HG03469 (cell line): ENCODE data around the gene NPTX1.

ENCODE experiments used
- ATAC-seq: cut with Tn5 transposase; IDR thresholded peaks from one replicate; pipeline ENCODE4 v1.9.1; 2021; ENCODE audit warnings: mild to moderate bottlenecking, moderate library complexity, moderate number of reproducible peaks; ENCODE audit not compliant: unreplicated experiment

Gene NPTX1

DNA sequence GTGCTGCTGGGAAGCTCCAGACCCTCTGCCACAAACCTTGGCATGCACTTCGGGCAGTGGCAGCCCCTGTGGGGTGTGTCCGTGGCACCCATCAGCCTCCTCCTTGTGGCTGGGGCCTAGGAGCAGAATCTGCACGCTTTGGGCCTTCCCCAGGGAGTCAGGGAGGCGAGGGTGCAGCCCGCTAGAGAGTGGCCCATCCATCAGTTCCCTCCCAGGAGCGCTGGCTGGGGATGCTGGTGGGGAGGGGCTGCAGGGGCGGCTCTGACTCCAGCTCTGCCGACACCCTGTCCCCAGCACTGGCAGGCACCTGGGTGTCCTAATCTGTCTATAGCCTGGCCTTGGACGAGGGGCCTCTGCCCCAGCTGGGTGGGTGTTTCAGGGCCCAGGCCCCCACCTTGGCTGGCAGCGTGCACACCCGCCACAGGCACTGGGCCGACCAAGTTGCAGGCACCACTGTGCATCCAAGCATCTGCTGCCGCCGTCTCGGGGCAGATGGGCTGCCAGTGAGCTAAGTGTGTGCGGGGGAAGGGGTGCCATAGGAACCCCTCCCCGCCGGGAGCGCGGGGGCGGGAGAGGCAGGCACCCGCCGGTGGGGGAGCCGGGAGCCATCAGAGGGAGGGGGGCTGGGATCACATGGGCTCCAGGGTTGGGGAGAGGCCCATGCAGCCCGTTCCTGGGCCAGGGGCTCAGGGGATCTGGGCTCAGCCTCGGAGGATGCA, 31.2 kb downstream of the NPTX1 start:
- no peak for ATAC-seq

DNA sequence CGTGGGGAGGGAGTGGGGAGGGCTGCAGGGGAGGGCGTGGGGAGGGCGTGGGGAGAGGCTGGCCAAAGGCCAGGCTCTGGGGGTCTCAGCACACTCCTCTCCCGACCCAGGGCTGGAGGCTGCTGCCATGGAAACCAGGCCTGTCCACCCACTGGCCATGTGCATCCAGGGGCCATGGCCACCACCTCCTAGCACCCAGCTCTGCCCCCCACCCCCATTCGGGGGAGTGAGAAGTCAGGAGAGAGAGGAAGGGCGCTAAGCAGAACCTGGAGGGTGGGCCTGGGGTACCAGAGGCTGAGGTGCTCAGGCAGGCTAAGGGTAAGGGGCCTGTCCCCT, 31.8 kb downstream of the NPTX1 start:
- no peak for ATAC-seq

DNA sequence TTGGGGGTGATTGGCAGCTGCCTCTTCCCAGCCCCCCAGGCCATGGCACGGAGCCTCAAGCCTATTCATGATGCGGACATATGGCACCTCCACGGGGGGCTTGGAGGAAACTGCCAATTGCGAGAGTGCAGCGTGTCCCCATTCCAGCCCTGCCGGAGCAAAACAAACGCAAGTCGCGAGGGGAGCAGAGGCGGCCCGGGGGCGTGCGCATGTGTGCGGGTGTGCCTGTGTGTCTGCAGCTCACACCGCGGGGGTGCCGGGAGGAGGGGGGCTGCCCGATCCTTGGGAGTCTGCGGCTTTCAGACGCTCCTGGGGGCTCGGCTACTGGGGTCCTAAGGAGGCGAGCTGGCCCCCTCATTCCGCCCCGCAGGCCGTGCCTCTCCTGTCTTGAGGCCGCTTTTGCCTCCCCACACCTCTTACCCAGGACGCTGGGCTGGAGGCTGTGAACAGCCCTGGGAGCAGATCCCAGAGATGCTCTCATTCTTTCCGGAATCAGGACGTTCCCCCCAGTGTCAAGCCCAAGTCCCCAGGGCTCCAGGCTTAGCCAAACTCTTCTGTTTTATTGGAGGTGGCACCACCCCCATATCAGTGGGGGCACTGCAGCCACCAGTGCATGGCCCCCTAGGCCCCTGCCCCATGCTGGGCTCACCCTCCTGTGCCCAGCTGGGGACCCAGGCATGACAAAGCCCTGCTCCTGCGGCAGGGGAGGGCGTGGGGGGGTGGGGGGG, 32.3 kb downstream of the NPTX1 start:
- ATAC-seq: no peak

DNA sequence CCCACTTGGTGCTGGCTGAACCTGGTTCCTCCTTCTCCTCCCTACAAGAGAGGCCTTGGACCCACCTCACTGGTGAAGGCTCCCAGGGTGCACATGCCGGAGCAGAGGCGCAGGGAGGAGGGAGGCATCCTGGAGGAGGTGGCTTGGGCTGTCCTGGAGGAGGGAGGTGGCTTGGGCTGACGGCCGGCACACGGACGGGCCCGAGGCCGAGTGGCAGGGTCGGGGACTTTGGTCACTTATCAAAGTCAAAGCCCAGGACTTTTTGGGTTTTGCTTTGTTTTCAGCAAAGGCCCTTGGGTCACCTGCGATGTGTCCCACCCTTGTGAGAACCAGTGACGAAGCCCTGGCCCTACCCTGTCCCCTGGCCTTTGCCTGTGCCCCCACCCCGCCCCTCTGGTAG, 32.9 kb downstream of the NPTX1 start:
- no peak for ATAC-seq

DNA sequence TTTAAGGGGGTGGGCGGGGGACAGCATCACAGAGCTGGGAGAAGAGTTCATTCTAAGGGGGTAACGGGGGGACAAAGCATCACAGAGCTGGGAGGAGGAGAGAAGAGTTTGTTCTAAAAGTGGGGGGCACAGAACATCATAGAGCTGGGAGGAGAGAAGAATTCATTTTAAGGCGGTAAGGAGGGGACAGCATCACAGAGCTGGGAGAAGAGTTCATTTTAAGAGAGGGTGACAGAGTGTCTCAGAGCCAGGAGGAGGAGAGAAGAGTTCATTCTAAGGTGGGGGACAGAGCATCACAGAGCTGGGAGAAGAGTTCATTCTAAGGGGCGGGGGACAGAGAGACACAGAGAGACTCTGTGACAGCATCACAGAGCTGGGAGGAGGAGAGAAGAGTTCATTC, 33.6 kb downstream of the NPTX1 start:
- ATAC-seq: no peak

DNA sequence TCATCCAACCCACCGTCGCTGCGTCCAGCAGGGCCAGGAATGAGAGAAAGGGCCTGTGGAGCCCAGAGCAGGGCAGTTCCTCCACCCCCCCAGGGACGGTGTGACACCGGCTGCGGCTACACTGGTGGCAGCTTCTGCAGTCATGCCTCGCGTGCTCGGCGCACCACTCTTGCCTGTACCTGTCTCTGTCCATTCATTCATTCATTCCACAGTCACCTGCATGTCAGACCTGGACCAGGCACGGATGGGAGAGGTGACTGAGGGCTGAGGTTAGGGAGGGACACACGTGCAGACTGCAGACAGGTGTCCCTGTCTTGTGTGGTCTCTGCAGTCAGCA, 34.1 kb downstream of the NPTX1 start:
- no peak for ATAC-seq

DNA sequence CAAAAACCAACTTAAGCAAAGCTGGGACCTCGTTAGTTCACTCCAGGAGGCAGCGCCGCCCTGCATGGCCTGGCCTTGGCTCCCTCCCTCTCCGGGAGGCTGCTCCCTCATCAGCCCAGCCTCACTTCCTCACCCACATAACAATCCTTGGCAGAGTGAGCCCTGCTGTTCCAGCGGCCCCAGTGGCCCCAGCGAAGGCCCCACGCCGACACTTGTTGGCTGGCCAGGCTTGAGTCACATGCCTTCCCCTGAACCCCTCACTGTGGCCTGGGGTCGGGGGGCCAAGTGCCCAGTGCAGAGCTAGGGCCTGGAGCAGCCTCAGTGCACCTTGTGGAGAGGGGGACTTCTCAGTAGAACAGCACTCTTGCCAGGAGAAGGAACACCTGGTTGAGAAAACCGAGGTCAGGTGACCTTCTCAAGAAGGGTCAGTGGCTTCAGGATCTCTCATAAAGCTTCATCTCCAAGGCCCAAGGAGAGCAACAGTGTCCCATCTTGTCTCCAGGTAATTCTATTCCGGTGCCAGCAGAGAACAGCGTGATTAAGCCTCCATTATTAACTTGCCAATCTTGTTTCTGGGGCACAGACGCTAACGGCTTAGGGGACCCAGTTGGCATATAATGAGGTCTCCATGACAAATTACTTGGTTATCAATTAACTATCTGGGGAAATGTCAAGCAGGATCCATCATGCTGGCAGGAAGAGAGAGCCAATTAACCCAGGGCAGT, 34.6 kb downstream of the NPTX1 start:
- no peak for ATAC-seq

DNA sequence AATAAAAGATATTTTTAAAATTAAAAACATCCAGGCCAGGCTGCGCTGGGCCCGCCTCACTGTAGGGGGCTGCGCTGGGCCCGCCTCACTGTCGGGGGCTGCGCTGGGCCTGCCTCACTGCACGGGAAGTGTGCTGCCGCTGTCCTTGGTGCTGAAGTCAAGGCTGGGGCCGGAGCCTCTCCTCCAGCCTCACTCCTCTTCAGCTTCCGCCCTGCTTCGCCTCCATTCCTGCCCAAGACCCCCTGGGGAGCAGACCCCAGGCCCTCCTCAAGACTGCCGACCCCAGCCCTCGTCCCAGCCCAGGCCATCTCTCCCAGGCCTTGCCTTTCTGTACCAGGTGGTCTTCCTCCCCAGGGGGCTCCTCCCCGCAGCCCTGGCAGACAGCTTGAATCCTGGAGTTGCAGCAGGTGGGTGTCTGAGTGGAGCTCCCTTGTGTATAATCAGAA, 35.3 kb downstream of the NPTX1 start:
- no peak for ATAC-seq

DNA sequence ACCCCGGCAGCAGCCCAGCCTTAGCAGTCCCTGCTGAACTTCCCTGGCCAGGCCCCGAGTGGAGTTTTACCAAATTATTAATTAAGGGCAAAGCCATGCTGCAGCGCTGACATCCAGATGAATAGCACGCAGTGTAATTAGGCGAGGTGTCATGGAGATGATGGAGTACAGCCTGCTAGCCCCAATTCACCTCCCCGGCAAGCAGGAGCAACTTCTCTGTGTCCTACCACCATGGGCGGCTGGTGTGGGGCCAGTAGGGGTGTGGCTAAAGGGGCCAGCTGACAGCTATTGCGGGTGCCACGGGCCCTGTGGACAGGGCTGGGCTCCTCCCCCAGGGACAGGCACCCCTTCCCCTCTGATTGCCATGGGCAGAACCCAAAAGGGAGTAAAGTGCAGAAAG, 36.9 kb downstream of the NPTX1 start:
- ATAC-seq: no peak

DNA sequence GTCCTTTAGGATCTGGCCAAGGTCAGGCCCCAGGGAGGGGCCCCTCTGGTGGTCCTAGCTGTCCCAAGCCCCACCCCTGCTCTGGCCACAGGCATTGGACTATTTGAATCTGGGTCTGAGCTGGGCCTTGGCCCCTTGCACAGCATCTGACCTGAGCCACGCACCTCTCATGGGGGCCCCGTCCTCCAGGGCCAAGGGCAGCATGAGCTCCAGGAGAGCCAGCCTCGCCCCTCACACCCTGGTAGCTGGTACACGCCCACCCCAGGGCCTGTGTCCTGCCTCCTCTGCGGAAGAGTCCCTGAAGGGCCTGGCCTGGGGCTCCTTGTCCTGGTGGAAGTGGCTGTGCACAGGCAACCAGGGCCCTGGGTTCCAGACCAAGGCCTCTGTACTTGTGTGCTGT, 37.6 kb downstream of the NPTX1 start:
- no peak for ATAC-seq

DNA sequence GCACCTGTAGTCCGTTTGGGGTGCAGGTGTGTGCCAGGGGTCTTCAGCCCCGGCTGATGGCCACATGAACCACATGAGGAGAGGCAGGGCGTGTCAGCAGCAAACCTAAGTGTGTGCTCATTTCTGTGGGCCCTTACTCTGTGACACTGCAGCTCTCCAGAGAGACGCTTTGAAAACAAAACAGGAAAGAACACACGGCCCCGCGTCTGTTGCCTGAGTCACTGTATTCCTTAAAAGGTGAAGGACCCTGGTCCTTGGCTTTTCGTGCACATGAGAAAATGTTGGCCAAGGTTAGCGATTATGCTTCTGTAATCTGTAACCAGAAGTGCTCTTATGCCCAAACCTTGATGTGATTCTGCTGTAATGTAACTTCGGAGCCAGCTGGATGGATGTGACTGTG, 38.9 kb downstream of the NPTX1 start:
- ATAC-seq: no peak

DNA sequence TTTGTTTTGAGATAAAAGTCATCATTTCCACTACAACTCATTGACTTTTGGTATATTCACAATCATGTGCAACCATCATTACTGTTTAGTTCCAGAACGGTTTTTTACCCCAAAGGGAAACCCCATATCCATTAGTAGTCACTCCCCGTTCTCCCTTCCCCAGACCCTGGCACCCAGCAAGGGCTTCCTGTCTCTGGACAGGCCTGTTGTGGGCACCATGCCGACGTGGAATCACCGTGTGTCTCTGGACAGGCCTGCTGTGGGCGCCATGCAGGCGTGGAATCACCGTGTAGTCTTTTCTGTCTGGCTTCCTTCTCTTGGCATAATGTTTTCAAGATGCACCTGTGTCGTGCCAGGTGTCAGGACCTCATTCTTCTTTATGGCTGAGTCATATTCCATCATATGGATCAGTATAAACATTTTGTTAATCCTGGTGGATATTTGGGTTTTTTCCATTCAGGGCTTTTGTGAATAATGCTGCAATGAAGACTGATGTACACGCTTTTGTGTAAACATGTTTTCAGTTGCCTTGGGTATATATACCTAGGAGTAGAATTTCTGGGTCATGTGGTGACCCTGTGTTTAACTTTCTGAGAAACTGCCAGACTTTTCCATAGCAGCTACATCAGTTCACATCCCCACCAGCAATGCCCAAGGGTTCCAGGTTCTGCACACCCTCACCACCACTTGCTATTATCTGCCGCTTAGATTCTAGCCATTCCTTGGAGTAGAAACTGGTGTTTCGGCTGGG, 42.3 kb downstream of the NPTX1 start:
- ATAC-seq: no peak

DNA sequence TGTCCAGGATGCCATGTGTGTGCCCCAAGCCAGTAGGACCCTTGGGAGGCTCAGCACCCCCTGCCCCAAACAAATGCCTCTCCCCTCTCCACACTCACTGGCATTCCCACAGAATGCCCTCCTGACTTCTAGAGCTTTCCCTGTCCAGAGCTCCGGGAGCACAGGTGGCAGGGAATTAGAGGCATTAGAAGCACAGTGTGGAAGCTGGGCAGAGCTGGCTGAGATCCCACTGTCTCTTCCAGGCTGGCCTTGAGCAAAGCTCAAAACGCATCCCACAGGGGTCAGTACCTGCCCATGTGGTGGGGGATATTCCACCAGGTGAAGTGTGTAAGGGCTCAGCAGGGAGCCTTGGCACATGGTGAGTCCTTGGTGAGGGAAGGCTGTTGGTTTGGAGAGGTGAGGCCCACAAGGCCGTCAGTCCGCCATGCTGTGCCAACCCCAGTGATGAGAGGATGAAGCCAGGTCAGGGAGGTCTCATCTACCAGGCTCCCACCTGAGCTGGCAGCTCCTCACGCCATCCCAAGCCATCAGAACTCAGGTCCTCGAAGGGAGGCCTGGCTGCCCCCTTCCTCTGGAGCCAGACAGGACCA, 43.4 kb downstream of the NPTX1 start:
- ATAC-seq: no peak

DNA sequence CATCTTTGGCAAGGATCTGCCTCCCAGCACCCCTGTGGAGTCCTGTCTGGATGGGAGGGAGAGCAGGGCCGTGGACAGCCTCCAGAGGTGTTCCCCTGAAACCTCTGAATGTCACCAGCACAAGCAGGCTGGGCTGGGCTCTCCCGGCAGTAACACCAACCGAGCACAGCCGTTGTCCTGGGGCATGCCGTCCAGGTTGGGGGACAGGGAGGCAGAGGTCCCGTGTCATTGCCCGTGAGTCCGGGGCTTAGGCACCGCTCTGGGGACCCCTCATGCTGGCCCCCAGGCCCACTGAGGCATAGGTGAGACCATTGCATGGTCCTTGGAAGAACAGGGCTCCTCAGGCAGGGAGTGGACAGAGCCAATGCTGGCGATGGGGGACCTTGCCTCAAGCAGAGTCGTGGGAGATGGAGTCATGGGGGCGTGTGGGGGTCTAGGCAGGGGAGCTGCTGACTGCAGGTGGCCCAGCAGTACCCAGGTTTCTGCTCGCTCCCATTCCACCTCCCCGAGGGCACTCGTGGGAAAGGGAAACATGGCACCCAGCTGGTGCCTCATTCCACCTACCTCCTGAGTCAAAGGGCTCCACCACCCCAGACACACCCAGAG, 44.0 kb downstream of the NPTX1 start:
- no peak for ATAC-seq

DNA sequence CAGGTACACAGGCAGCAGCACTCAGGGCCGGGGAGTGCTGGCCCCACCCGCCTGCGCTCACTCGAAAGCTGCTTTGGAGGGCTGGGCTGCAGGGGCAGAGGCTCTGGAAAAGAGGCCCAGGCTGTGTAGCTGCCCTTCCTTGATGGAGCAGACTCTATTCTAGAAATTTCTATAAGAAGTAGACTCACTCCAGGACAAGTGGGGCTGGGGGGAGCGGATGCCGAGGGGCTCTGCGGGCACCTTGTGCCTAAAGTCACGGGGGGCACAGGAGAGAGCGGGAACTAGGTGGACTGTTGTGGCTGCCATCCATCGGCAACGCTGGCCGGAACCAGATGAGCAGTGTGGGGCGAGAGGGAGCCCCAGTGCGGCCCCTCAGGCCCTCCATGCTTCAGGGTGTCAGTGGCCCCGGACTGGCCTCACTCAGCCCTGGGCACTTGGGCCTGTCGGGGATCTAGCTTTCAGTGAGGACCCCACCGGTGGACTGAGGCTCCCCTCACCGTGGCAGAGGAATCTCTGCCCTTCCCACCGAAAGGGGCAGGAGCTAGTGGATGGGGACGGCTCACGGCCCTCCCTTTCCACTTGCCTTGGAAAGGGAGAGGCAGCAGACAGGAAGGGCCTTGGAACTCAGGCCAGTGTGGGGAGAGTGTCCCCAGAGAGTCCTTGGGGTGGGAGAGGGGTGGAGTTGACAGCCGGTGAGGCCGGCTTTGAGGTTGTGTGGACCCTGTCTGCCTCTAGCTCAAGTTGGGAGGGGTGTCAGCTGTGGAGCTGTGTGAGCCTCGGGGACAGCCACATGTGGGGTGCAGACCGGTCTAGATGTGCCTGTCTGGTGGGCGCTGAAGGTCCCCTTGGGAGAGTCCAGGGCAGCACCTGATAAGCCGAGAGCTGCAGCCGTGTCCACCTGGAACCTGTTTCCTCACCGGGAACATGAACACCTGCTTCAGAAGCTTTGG, 44.9 kb downstream of the NPTX1 start:
- no peak for ATAC-seq

DNA sequence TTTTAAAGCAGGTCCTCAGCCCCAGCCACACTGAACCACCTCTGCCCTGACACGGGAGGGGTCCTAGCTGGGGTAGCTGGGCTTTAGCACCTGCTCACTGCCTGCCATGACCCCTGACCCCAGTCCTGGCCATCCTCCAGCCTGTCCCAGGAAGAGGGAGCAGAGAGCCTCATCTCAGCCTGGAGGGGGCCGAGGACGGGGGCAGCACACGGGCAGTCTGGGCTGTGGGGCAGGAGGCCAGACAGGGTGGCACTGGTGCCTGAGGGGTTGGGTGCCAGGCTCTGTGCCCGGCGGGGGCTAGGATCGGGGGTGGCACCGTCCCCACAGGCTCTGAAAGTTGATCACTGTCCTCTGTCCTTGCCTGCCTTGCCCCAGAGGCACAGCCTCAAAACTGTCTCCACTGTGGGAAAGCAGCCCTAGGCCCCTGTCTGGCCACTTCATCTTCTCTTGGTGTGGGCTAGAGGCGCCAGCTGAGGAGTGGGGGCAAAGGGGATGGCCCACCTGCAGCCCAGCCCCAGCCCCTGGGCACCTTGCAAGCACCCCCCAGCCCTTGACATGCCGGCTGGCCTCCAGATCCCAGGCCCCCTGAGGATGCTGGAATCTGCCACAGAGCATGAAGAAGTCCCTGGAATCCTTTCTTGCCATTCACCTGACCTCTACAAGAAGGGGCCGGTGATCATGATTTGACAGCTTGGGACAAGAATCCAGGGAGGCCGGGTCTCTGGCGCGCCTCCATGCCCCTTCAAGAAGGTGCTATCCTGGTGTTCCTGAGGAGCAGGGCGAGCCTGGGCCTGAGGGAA, 45.8 kb downstream of the NPTX1 start:
- no peak for ATAC-seq

DNA sequence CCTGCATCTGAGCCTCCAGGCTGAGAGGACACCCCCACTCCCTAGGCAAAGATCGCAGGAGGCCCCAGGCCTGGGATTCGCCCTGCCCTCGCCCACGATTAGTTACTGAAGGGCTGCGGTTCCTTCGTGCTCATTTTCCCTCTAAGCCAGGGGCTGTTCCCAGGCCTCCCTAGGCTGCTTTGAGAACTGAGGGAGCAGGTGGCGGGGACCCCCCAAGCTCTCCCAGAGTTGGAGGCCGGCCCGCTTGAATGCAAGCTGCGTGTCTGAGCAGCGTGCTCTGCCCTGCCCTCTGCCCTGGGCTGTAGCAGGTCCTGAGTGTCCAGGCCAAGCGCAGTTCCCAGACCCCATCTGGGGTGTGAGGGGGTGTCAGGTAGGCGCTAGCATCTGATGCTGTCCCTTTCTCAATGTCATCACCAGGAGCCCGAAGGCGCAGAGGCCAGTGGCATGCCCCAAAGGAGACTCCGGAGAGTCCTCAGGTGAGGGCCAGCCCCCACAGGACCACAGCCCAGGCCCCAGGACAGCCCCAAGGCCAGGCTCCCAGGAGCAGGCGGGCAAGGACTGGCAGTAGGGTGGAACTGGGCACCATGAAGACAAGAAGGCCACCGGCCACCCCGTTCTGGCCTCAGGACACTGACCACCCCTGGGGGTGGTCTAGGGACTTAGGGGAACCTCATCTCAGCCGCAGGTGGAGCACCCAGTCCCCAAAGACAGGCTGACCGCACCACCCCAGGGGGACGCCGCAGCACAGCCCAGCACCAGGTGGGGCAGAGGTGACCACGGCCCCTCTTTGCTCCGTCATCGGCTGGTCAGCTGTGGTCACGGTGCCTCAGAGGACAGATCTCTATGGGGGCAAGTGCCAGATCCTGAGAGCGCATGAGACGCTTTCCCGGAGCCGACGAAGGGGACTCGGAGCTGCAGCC, 46.8 kb downstream of the NPTX1 start:
- no peak for ATAC-seq

DNA sequence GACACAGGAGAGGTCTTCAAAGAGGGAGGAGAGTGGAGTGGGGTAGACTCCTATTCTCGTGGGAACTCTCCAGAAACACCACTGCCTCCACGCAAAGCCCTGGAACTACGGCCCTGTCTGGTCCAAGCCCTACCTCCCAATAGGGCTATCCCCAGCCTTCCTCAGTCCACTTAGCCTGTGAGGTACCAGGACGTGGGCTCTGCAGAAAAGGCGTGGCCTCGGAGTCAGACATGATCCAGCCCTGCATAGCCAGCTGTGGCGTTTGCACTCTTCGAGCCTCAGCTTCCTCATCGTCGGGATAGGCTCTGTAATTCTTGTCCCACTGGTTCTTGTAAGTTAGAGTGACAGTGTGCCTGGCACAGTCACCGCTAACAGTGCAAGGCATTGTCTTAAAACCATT, 47.6 kb downstream of the NPTX1 start:
- ATAC-seq: no peak
